HEK293 (cell line): ENCODE measurements around the gene CSMD2.

Experiments
- KLF10 ChIP-seq: fragments of 450-650 bp; IDR thresholded peaks from 2 replicates; pipeline ENCODE4 v1.5.1; 2018; ENCODE audit warnings: missing biosample characterization, mild to moderate bottlenecking, missing genetic modification characterization
- YY1 ChIP-seq: fragments of 450-650 bp; formaldehyde crosslinking; IDR thresholded peaks from 2 replicates; pipeline ENCODE4 v1.5.1; 2018; ENCODE audit warnings: missing biosample characterization, missing genetic modification characterization
- ZBTB21 ChIP-seq: fragments of 450-650 bp; formaldehyde crosslinking; IDR thresholded peaks from 2 replicates; pipeline ENCODE4 v1.5.1; 2017; ENCODE audit warnings: missing biosample characterization, missing genetic modification characterization
- ZNF16 ChIP-seq: fragments of 450-650 bp; formaldehyde crosslinking; IDR thresholded peaks from 2 replicates; pipeline ENCODE4 v1.5.1; 2016; ENCODE audit warnings: low read depth, missing biosample characterization, missing genetic modification characterization
- ZNF174 ChIP-seq: fragments of 450-650 bp; formaldehyde crosslinking; IDR thresholded peaks from 2 replicates; pipeline ENCODE4 v1.5.0; 2017; ENCODE audit warnings: missing biosample characterization, mild to moderate bottlenecking, missing genetic modification characterization
- ZNF175 ChIP-seq: fragments of 450-650 bp; formaldehyde crosslinking; IDR thresholded peaks from 2 replicates; pipeline ENCODE4 v1.5.1; 2016; ENCODE audit warnings: missing biosample characterization, missing genetic modification characterization
- ZNF211 ChIP-seq: fragments of 450-650 bp; formaldehyde crosslinking; IDR thresholded peaks from 2 replicates; pipeline ENCODE4 v1.5.1; 2016; ENCODE audit warnings: low read depth, missing biosample characterization, missing genetic modification characterization
- ZNF239 ChIP-seq: fragments of 450-650 bp; formaldehyde crosslinking; IDR thresholded peaks from 2 replicates; pipeline ENCODE4 v1.5.1; 2016; ENCODE audit warnings: missing biosample characterization, missing genetic modification characterization
- ZNF324 ChIP-seq: fragments of 450-650 bp; formaldehyde crosslinking; IDR thresholded peaks from 2 replicates; pipeline ENCODE4 v1.5.1; 2016; ENCODE audit warnings: missing biosample characterization, missing genetic modification characterization
- ZNF658 ChIP-seq: fragments of 450-650 bp; formaldehyde crosslinking; IDR thresholded peaks from 2 replicates; pipeline ENCODE4; 2016; ENCODE audit warnings: missing biosample characterization, missing genetic modification characterization
- ZNF76 ChIP-seq: fragments of 450-650 bp; formaldehyde crosslinking; IDR thresholded peaks from 2 replicates; pipeline ENCODE4; 2016; ENCODE audit warnings: low read depth, missing biosample characterization, missing genetic modification characterization, borderline replicate concordance
- TF ChIP-seq, protein P1 (sequence below): fragments of 450-650 bp; formaldehyde crosslinking; IDR thresholded peaks from 2 replicates; pipeline ENCODE4 v1.5.1; 2016; ENCODE audit warnings: missing biosample characterization, missing genetic modification characterization
- TF ChIP-seq, protein P2 (sequence below): fragments of 450-650 bp; formaldehyde crosslinking; IDR thresholded peaks from 2 replicates; pipeline ENCODE4 v1.5.1; 2016; ENCODE audit warnings: missing biosample characterization, missing genetic modification characterization
- TF ChIP-seq, protein P3 (sequence below): fragments of 450-650 bp; formaldehyde crosslinking; IDR thresholded peaks from 2 replicates; pipeline ENCODE4 v1.5.1; 2017; ENCODE audit warnings: missing biosample characterization, missing genetic modification characterization

DNA sequence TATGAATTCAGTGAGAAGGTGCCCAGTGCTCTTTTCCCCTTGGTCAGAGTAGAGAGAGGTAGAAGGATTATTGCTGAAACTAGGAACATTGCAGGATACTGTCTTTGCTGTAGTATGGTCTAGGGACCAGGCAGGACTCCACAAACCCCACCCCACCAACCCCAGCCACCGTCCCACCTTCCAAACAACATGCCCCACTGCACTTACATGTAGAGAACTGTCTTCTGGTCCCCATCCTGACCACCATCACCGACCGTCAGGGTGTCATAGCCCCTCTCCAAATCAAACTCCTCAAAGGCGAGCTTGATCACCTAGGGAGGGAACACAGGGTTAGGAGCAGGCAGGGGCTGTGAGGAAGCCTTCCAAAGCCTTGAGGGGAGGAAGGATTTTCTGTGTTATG is 372.8 kb downstream of the CSMD2 start:
- TF ChIP-seq ZNF239 (tag by site-specific recombination), result no peak
- TF ChIP-seq, protein P1, sequence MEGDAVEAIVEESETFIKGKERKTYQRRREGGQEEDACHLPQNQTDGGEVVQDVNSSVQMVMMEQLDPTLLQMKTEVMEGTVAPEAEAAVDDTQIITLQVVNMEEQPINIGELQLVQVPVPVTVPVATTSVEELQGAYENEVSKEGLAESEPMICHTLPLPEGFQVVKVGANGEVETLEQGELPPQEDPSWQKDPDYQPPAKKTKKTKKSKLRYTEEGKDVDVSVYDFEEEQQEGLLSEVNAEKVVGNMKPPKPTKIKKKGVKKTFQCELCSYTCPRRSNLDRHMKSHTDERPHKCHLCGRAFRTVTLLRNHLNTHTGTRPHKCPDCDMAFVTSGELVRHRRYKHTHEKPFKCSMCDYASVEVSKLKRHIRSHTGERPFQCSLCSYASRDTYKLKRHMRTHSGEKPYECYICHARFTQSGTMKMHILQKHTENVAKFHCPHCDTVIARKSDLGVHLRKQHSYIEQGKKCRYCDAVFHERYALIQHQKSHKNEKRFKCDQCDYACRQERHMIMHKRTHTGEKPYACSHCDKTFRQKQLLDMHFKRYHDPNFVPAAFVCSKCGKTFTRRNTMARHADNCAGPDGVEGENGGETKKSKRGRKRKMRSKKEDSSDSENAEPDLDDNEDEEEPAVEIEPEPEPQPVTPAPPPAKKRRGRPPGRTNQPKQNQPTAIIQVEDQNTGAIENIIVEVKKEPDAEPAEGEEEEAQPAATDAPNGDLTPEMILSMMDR (tag by site-specific recombination), result no peak
- TF ChIP-seq ZNF174 (tag by site-specific recombination), result no peak
- TF ChIP-seq ZNF211 (tag by site-specific recombination), result no peak
- TF ChIP-seq KLF10 (tag by site-specific recombination), result no peak
- TF ChIP-seq YY1 (tag by site-specific recombination), result no peak
- no peak for TF ChIP-seq ZBTB21
- TF ChIP-seq, protein P2, sequence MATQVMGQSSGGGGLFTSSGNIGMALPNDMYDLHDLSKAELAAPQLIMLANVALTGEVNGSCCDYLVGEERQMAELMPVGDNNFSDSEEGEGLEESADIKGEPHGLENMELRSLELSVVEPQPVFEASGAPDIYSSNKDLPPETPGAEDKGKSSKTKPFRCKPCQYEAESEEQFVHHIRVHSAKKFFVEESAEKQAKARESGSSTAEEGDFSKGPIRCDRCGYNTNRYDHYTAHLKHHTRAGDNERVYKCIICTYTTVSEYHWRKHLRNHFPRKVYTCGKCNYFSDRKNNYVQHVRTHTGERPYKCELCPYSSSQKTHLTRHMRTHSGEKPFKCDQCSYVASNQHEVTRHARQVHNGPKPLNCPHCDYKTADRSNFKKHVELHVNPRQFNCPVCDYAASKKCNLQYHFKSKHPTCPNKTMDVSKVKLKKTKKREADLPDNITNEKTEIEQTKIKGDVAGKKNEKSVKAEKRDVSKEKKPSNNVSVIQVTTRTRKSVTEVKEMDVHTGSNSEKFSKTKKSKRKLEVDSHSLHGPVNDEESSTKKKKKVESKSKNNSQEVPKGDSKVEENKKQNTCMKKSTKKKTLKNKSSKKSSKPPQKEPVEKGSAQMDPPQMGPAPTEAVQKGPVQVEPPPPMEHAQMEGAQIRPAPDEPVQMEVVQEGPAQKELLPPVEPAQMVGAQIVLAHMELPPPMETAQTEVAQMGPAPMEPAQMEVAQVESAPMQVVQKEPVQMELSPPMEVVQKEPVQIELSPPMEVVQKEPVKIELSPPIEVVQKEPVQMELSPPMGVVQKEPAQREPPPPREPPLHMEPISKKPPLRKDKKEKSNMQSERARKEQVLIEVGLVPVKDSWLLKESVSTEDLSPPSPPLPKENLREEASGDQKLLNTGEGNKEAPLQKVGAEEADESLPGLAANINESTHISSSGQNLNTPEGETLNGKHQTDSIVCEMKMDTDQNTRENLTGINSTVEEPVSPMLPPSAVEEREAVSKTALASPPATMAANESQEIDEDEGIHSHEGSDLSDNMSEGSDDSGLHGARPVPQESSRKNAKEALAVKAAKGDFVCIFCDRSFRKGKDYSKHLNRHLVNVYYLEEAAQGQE (tag by site-specific recombination), result no peak
- TF ChIP-seq ZNF76 (tag by site-specific recombination), result no peak
- no peak for TF ChIP-seq ZNF16
- TF ChIP-seq ZNF658 (tag by site-specific recombination), result no peak
- no peak for TF ChIP-seq ZNF175 (tag by site-specific recombination)
- TF ChIP-seq, protein P3, sequence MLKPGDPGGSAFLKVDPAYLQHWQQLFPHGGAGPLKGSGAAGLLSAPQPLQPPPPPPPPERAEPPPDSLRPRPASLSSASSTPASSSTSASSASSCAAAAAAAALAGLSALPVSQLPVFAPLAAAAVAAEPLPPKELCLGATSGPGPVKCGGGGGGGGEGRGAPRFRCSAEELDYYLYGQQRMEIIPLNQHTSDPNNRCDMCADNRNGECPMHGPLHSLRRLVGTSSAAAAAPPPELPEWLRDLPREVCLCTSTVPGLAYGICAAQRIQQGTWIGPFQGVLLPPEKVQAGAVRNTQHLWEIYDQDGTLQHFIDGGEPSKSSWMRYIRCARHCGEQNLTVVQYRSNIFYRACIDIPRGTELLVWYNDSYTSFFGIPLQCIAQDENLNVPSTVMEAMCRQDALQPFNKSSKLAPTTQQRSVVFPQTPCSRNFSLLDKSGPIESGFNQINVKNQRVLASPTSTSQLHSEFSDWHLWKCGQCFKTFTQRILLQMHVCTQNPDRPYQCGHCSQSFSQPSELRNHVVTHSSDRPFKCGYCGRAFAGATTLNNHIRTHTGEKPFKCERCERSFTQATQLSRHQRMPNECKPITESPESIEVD (tag by site-specific recombination), result no peak
- TF ChIP-seq ZNF324 (tag by site-specific recombination), result no peak
